ENCODE results near the gene FRMPD4.

FRMPD4 gene

GRCh38 chrX:12138361-12139313 lies at the start of gene FRMPD4:
Gene FRMPD4 (plus strand): TSS chrX:12138473. CDS start chrX:12138972, 499 bp downstream.
- no peak for TF ChIP-seq ZNF274 (IDR thresholded peaks at IDR 0.05; ENCODE audit: low read depth, low read length)
- H3K4me3 ChIP-seq (ENCODE audit: low read length): no peak within 1 kb of the TSS

GRCh38 chrX:12089740-12090139 lies 48.5 kb upstream of the FRMPD4 start:
- TF ChIP-seq ZNF274 (IDR thresholded peaks at IDR 0.05; ENCODE audit: low read depth, low read length): no peak
- no peak overlapping the region for H3K4me3 ChIP-seq (ENCODE audit: low read length)

GRCh38 chrX:12113321-12113720 lies 25.0 kb upstream of the FRMPD4 start:
- TF ChIP-seq ZNF274 (IDR thresholded peaks at IDR 0.05; ENCODE audit: low read depth, low read length): no peak

GRCh38 chrX:12115377-12115776 lies 22.9 kb upstream of the FRMPD4 start:
- H3K4me3 ChIP-seq (ENCODE audit: low read length): no peak overlapping the region
- TF ChIP-seq ZNF274 (IDR thresholded peaks at IDR 0.05; ENCODE audit: low read depth, low read length): no peak

More at GRCh38 chrX:12113321-12113720, 25.0 kb upstream of the FRMPD4 start:
- no peak overlapping the region for H3K4me3 ChIP-seq (ENCODE audit: low read length)

- TF ChIP-seq ZNF274 (IDR thresholded peaks at IDR 0.05; ENCODE audit: low read depth, low read length): no peak
Measured at GRCh38 chrX:12118134-12118533, 20.1 kb upstream of the FRMPD4 start.

GRCh38 chrX:12128017-12128416 lies 10.3 kb upstream of the FRMPD4 start:
- H3K4me3 ChIP-seq (ENCODE audit: low read length): no peak overlapping the region
- TF ChIP-seq ZNF274 (IDR thresholded peaks at IDR 0.05; ENCODE audit: low read depth, low read length): no peak

More at GRCh38 chrX:12118134-12118533, 20.1 kb upstream of the FRMPD4 start:
- no peak overlapping the region for H3K4me3 ChIP-seq (ENCODE audit: low read length)

- H3K4me3 ChIP-seq (ENCODE audit: low read length): no peak overlapping the region
- no peak for TF ChIP-seq ZNF274 (IDR thresholded peaks at IDR 0.05; ENCODE audit: low read depth, low read length)
Measured at GRCh38 chrX:12137951-12138360, 317 bp upstream of the FRMPD4 start.

GRCh38 chrX:12139934-12140611 lies 1.8 kb downstream of the FRMPD4 start:
- no peak for TF ChIP-seq ZNF274 (IDR thresholded peaks at IDR 0.05; ENCODE audit: low read depth, low read length)
- no peak overlapping the region for H3K4me3 ChIP-seq (ENCODE audit: low read length)

- TF ChIP-seq ZNF274 (IDR thresholded peaks at IDR 0.05; ENCODE audit: low read depth, low read length): no peak
- H3K4me3 ChIP-seq (ENCODE audit: low read length): no peak overlapping the region
Measured at GRCh38 chrX:12141511-12141910, 3.2 kb downstream of the FRMPD4 start.

- no peak for TF ChIP-seq ZNF274 (IDR thresholded peaks at IDR 0.05; ENCODE audit: low read depth, low read length)
- no peak overlapping the region for H3K4me3 ChIP-seq (ENCODE audit: low read length)
Measured at GRCh38 chrX:12142661-12143060, 4.4 kb downstream of the FRMPD4 start.

- no peak for TF ChIP-seq ZNF274 (IDR thresholded peaks at IDR 0.05; ENCODE audit: low read depth, low read length)
- no peak overlapping the region for H3K4me3 ChIP-seq (ENCODE audit: low read length)
Measured at GRCh38 chrX:12145402-12145801, 7.1 kb downstream of the FRMPD4 start.

- no peak for TF ChIP-seq ZNF274 (IDR thresholded peaks at IDR 0.05; ENCODE audit: low read depth, low read length)
Measured at GRCh38 chrX:12149670-12150407, 11.6 kb downstream of the FRMPD4 start.

GRCh38 chrX:12153317-12153716 lies 15.0 kb downstream of the FRMPD4 start:
- TF ChIP-seq ZNF274 (IDR thresholded peaks at IDR 0.05; ENCODE audit: low read depth, low read length): no peak
- H3K4me3 ChIP-seq (ENCODE audit: low read length): no peak overlapping the region

More at GRCh38 chrX:12149670-12150407, 11.6 kb downstream of the FRMPD4 start:
- no peak overlapping the region for H3K4me3 ChIP-seq (ENCODE audit: low read length)

- TF ChIP-seq ZNF274 (IDR thresholded peaks at IDR 0.05; ENCODE audit: low read depth, low read length): no peak
- H3K4me3 ChIP-seq (ENCODE audit: low read length): no peak overlapping the region
Measured at GRCh38 chrX:12153741-12154140, 15.5 kb downstream of the FRMPD4 start.

All from GM08714 (cell line).